GM23248 (cell line): Measurements from ENCODE around the gene ZNF710. TPM values are rescaled to one million over a fixed set of nuclear protein-coding genes. Genes with fewer than 3 reads are reported as not detected.

ENCODE experiments used
- DNase-seq: peaks from one replicate; pipeline ENCODE4 v3.0.0-alpha.2; 2015
- H2AFZ ChIP-seq: fragments of 200-600 bp; sonication (generic); 2 replicates; pipeline ENCODE4 v1.6.1; 2016; ENCODE audit warnings: antibody characterized with exemption
- H3F3A ChIP-seq: fragments of 200-600 bp; sonication (generic); 2 replicates; pipeline ENCODE4 v1.6.1; 2016; ENCODE audit warnings: mild to moderate bottlenecking, antibody characterized with exemption, mixed run types; ENCODE audit not compliant: insufficient read depth
- H3K27ac ChIP-seq: fragments of 200-600 bp; sonication (generic); 2 replicates; pipeline ENCODE4 v1.5.1; 2016; ENCODE audit warnings: mild to moderate bottlenecking
- H3K27me3 ChIP-seq: fragments of 200-600 bp; sonication (generic); replicated peaks from 2 replicates; pipeline ENCODE4 v1.6.1; 2016; ENCODE audit warnings: mild to moderate bottlenecking; ENCODE audit not compliant: insufficient read depth
- H3K36me3 ChIP-seq: fragments of 200-600 bp; sonication (generic); 2 replicates; pipeline ENCODE4 v1.6.1; 2016; ENCODE audit warnings: low read depth, mild to moderate bottlenecking
- H3K4me1 ChIP-seq: fragments of 200-600 bp; sonication (generic); 2 replicates; pipeline ENCODE4 v1.6.1; 2016; ENCODE audit warnings: mild to moderate bottlenecking; ENCODE audit not compliant: insufficient read depth
- H3K4me2 ChIP-seq: fragments of 200-600 bp; sonication (generic); one replicate; pipeline ENCODE4 v1.6.1; 2016; ENCODE audit warnings: mild to moderate bottlenecking; ENCODE audit not compliant: unreplicated experiment
- H3K4me3 ChIP-seq: fragments of 200-600 bp; sonication (generic); 2 replicates; pipeline ENCODE4 v1.5.1; 2016; ENCODE audit warnings: mild to moderate bottlenecking
- H3K79me2 ChIP-seq: fragments of 200-600 bp; sonication (generic); 2 replicates; pipeline ENCODE4 v1.6.1; 2016; ENCODE audit warnings: mild to moderate bottlenecking; ENCODE audit not compliant: insufficient read depth
- H3K9ac ChIP-seq: fragments of 200-600 bp; sonication (generic); 2 replicates; pipeline ENCODE4 v1.6.1; 2016; ENCODE audit warnings: mild to moderate bottlenecking
- H3K9me2 ChIP-seq: fragments of 200-600 bp; sonication (generic); 2 replicates; pipeline ENCODE4 v1.6.1; 2016; ENCODE audit warnings: mixed run types, mild to moderate bottlenecking, moderate library complexity; ENCODE audit not compliant: insufficient read depth
- H3K9me3 ChIP-seq: fragments of 200-600 bp; sonication (generic); one replicate; pipeline ENCODE4 v1.6.1; 2017; ENCODE audit warnings: low read depth
- H4K20me1 ChIP-seq: fragments of 200-600 bp; sonication (generic); 2 replicates; pipeline ENCODE4 v1.6.0; 2016; ENCODE audit not compliant: insufficient read depth
- EZH2 ChIP-seq: fragments of 200-600 bp; sonication (generic); IDR thresholded peaks from 2 replicates; pipeline ENCODE4 v1.6.1; 2018; ENCODE audit warnings: antibody characterized with exemption, mild to moderate bottlenecking; ENCODE audit not compliant: insufficient read depth, poor library complexity, severe bottlenecking
- EZH2phosphoT487 ChIP-seq: fragments of 200-600 bp; sonication (generic); IDR thresholded peaks from 2 replicates; pipeline ENCODE4 v1.6.1; 2018; ENCODE audit warnings: antibody characterized with exemption, moderate library complexity, mild to moderate bottlenecking, low read depth; ENCODE audit not compliant: insufficient read depth
- WGBS, 2 experiments: methylation state at CpG; one replicate each; pipeline ENCODE4 v1.1.6; 2015 to 2017; ENCODE audit warnings: low lambda C conversion rate in 2 of 2, low coverage in 1 of 2; ENCODE audit errors: missing lambda C conversion rate in 2 of 2; 5-methylcytosine and 5-hydroxymethylcytosine counted together
- in situ Hi-C: fragments of 300-500 bp; cut with MboI; formaldehyde crosslinking; loops from 2 replicates; pipeline ENCODE4 v1.15.0; 2020
- polyA plus RNA-seq: library from polyadenylated mRNA; unstranded; fragments of >200 nt; fragmentation: Nextera tagmentation; extraction: Ambion mirVana; gene quantifications from 2 replicates; pipeline ENCODE4 v1.2.1, GENCODE V29; 2016
- total RNA-seq: library from RNA; depleted of rRNA; stranded (reverse); fragments of >200 nt; shearing (Covaris generic); gene quantifications from 2 replicates; pipeline ENCODE4 v1.2.3, GENCODE V29; 2014

Gene ZNF710
- total and polyA plus RNA-seq, 2 experiments from 2014 or later = 2.9 to 12.0 TPM

DNA sequence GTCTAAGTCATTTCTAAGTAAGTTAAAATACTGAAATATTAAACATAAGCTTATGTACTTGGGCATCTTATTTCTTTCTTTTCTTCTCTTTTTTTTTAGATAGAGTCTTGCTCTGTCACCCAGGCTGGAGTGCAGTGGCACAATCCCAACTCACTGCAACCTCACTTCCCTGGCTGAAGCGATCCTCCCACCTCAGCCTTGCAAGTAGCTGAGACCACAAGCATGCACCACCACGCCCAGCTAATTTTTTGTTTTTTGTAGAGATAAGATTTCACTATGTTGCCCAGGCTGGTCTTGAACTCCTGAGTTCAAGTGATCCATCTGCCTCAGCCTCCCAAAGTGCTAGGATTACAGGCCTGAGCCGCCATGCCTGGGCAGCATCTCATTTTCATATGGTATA is 16.0 kb upstream of the ZNF710 start:
- TF ChIP-seq EZH2phosphoT487 = no peak
- TF ChIP-seq EZH2 = no peak
- Histone ChIP-seq H3K79me2 (no peaks in the 10 kb centered on the region), H3K9me2 (no peaks in the 10 kb centered on the region), H3K36me3 (no peaks in the 10 kb centered on the region), H4K20me1 (no peaks in the 10 kb centered on the region), H3F3A (no peaks in the 10 kb centered on the region), H3K27me3 (peaks cover 30% of the 10 kb centered on the region), H3K4me2 (no peak overlapping the region), H3K4me1 (no peaks in the 10 kb centered on the region), H3K9me3 (no peaks in the 10 kb centered on the region), H2AFZ (no peak overlapping the region), H3K9ac (no peak overlapping the region), H3K4me3 (no peak overlapping the region), H3K27ac (no peak overlapping the region)
- WGBS, 2 experiments = 65 to 71% methylated on average over 3 of the region's 3 CpGs
- DNase-seq = no peak
- in situ Hi-C loops = no loop called here

DNA sequence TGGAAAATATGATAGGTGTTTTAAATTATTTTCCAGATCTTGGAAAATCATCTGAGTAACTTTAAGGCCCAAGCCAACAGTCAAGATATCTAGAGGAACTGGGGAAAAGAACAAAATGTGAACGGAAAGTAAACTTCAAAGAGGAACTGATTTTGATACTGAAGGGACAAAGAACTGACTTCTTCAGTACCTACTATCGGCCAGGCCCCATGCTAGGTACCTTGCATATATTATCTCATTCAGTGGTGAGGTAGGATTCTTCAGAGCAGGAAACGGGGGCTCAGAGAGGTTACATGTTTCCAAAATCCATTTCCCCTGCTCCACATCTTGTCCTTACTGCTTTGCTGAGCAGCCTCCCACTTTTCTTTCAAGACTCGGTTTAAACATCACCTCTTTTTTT is 9.8 kb upstream of the ZNF710 start:
- H3K36me3 ChIP-seq = no peaks in the 10 kb centered on the region
- H2AFZ ChIP-seq = no peak overlapping the region
- DNase-seq = no peak
- H3K27me3 ChIP-seq = no peaks in the 10 kb centered on the region
- H3K9me3 ChIP-seq = no peaks in the 10 kb centered on the region
- H3K9me2 ChIP-seq = no peaks in the 10 kb centered on the region
- no peak overlapping the region for H3K9ac ChIP-seq
- H3K79me2 ChIP-seq = no peaks in the 10 kb centered on the region
- 61 to 65% methylated on average over 4 of the region's 4 CpGs for WGBS, 2 experiments
- in situ Hi-C loops = no loop called here
- H3F3A ChIP-seq = peaks cover 3% of the 10 kb centered on the region
- no peak overlapping the region for H3K4me3 ChIP-seq
- TF ChIP-seq EZH2 (no peak), EZH2phosphoT487 (no peak)
- no peaks in the 10 kb centered on the region for H3K4me1 ChIP-seq
- H4K20me1 ChIP-seq = no peaks in the 10 kb centered on the region
- H3K27ac ChIP-seq = no peak overlapping the region
- H3K4me2 ChIP-seq = no peak overlapping the region

- H3F3A ChIP-seq = peaks cover 11% of the 10 kb centered on the region
- H3K4me2 ChIP-seq = no peak overlapping the region
- H3K27me3 ChIP-seq = no peaks in the 10 kb centered on the region
- no peak for DNase-seq
- no peak overlapping the region for H3K27ac ChIP-seq
- TF ChIP-seq EZH2 (no peak), EZH2phosphoT487 (no peak)
- H3K9me2 ChIP-seq = no peaks in the 10 kb centered on the region
- H3K79me2 ChIP-seq = no peaks in the 10 kb centered on the region
- no peak overlapping the region for H3K4me3 ChIP-seq
- H4K20me1 ChIP-seq = no peaks in the 10 kb centered on the region
- in situ Hi-C loops = no loop called here
- H3K36me3 ChIP-seq = no peaks in the 10 kb centered on the region
- no peak overlapping the region for H3K9ac ChIP-seq
- H2AFZ ChIP-seq = no peak overlapping the region
- H3K9me3 ChIP-seq = no peaks in the 10 kb centered on the region
- H3K4me1 ChIP-seq = peaks cover 3% of the 10 kb centered on the region; the same call in 1 of the 2 replicates
- WGBS, 2 experiments = 84 to 89% methylated on average over 1 of the region's 1 CpG
These were observed 7.8 kb upstream of the ZNF710 start for GRCh38 chr15:89993349-89993748.

DNA sequence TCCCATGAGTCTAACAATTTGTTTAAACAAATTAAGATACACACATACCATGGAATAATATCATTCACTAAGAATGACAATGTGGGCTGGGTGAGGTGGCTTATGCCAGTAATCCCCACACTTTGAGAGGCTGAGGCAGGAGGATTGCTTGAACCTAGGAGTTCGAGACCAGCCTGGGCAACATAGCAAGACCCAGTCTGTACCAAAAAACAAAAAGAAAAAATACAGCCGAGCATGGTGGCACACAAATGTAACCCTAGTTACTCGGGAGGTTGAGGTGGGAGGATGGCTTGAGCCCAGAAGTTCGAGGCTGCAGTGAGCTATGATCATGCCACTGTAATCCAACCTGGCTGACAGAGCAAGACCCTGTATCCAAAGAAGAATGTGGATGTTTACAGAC is 4.0 kb upstream of the ZNF710 start:
- Histone ChIP-seq H3K9ac (no peak overlapping the region), H3K4me2 (no peak overlapping the region)
- TF ChIP-seq EZH2phosphoT487 (no peak), EZH2 (no peak)

DNA sequence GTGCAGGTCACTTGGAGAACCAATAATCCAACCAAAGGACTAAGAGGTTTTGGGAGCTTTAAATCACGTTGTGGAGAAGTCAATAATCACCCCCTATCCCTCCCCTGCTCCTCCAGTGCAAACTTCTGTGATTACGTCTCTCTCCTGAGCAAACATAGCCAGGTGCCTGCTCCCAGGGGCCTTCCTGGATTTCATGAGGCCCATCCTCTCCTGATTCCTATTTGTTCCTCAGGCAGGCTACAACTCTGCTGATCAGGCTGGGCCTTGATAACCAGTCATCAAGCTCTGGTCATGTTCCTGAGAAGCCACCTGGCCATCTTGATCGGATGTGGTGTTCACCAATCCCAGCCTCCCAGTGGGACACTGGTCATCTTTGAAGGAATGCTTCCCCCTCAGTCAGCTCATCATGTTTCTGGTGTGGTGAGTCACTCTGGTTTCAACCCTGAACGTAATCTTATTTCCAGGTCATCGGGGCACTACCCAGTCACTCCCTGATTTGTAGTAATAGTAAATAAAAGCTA is 2.9 kb upstream of the ZNF710 start:
- Histone ChIP-seq H3K36me3 (no peaks in the 10 kb centered on the region), H3F3A (peaks cover 29% of the 10 kb centered on the region), H3K4me1 (peaks cover 24% of the 10 kb centered on the region), H3K4me2 (no peak overlapping the region), H3K9ac (no peak overlapping the region), H3K9me3 (no peaks in the 10 kb centered on the region), H3K79me2 (peaks cover 16% of the 10 kb centered on the region), H3K27me3 (no peaks in the 10 kb centered on the region), H3K9me2 (no peaks in the 10 kb centered on the region), H3K4me3 (no peak overlapping the region), H2AFZ (no peak overlapping the region), H4K20me1 (no peaks in the 10 kb centered on the region), H3K27ac (no peak overlapping the region)
- in situ Hi-C loops = no loop called here
- TF ChIP-seq EZH2 = no peak
- TF ChIP-seq EZH2phosphoT487 = no peak
- DNase-seq = peak; percentile 81
- WGBS, 2 experiments = 55 to 58% methylated on average over 5 of the region's 5 CpGs

More for the DNA sequence above, 4.0 kb upstream of the ZNF710 start:
- Histone ChIP-seq H3K4me1 (peaks cover 16% of the 10 kb centered on the region; the same call in 1 of the 2 replicates), H3K4me3 (no peak overlapping the region), H3K9me2 (no peaks in the 10 kb centered on the region), H3K9me3 (no peaks in the 10 kb centered on the region), H3K27me3 (no peaks in the 10 kb centered on the region), H3K36me3 (no peaks in the 10 kb centered on the region), H4K20me1 (no peaks in the 10 kb centered on the region), H3K79me2 (peaks cover 7% of the 10 kb centered on the region; the same call in 1 of the 2 replicates), H2AFZ (no peak overlapping the region), H3F3A (peaks cover 21% of the 10 kb centered on the region), H3K27ac (no peak overlapping the region)
- 55 to 58% methylated on average over 4 of the region's 4 CpGs for WGBS, 2 experiments
- in situ Hi-C loops = no loop called here
- DNase-seq = no peak
